PC-3 (cell line): ENCODE results near the gene PRKAR1B. TPM values are rescaled to one million over a fixed set of nuclear protein-coding genes. Genes with fewer than 3 reads are reported as not detected.

Experiments
- ATAC-seq: fragments of 200-7000 bp; cut with Tn5 transposase; 2 replicates; pipeline ENCODE4 v1.9.1; 2020; ENCODE audit warnings: mild to moderate bottlenecking, moderate library complexity
- BruUV-seq: library from RNA; stranded (reverse); fragments of 400-500 nt; replicated peaks from 2 replicates; lab custom pipeline; 2021; lab: Mats Ljungman, UMichigan
- CTCF ChIA-PET: fragments of 300-600 bp; sonication (Branson Sonifier 250); formaldehyde crosslinking; loops from one replicate; lab custom pipeline; 2022; ENCODE audit warnings: antibody characterized with exemption; lab: Charles Lee
- POLR2A ChIA-PET: fragments of 300-600 bp; sonication (Branson Sonifier 250); formaldehyde crosslinking; loops from one replicate; lab custom pipeline; 2022; ENCODE audit warnings: antibody characterized with exemption; ENCODE audit not compliant: unreplicated experiment; lab: Charles Lee
- DNase-seq: peaks from one replicate; pipeline ENCODE4 v3.0.0-alpha.2; 2015
- H2AFZ ChIP-seq: fragments of 300-600 bp; sonication (generic); 2 replicates; pipeline ENCODE4 v1.6.0; 2016; ENCODE audit warnings: antibody characterized with exemption, low read length
- H3F3A ChIP-seq: fragments of 300-600 bp; sonication (generic); one replicate; pipeline ENCODE4 v1.6.0; 2017; ENCODE audit warnings: antibody characterized with exemption, low read length, control low read depth, mild to moderate bottlenecking; ENCODE audit not compliant: unreplicated experiment
- H3K27ac ChIP-seq: fragments of 300-600 bp; sonication (generic); 2 replicates; pipeline ENCODE4 v1.5.1; 2016; ENCODE audit warnings: mild to moderate bottlenecking, low read length
- H3K27me3 ChIP-seq: fragments of 300-600 bp; sonication (generic); 2 replicates; pipeline ENCODE4 v1.6.1; 2016; ENCODE audit warnings: low read length, mixed read lengths
- H3K36me3 ChIP-seq: fragments of 300-600 bp; sonication (generic); 2 replicates; pipeline ENCODE4 v1.6.1; 2016; ENCODE audit warnings: low read depth, mixed run types, low read length, mixed read lengths
- H3K4me1 ChIP-seq: fragments of 300-600 bp; sonication (generic); 2 replicates; pipeline ENCODE4 v1.5.1; 2016; ENCODE audit warnings: low read length; ENCODE audit not compliant: insufficient read depth
- H3K4me2 ChIP-seq: fragments of 300-600 bp; sonication (generic); 2 replicates; pipeline ENCODE4 v1.6.0; 2016; ENCODE audit warnings: low read length
- H3K4me3 ChIP-seq: fragments of 300-600 bp; sonication (generic); 2 replicates; pipeline ENCODE4 v1.5.1; 2016; ENCODE audit warnings: mild to moderate bottlenecking, low read length, mixed read lengths
- H3K79me2 ChIP-seq: fragments of 300-600 bp; sonication (generic); 2 replicates; pipeline ENCODE4 v1.6.1; 2017; ENCODE audit warnings: low read length, mixed read lengths
- H3K9ac ChIP-seq: fragments of 300-600 bp; sonication (generic); 2 replicates; pipeline ENCODE4 v1.6.0; 2016; ENCODE audit warnings: mild to moderate bottlenecking, low read length
- H3K9me2 ChIP-seq: fragments of 300-600 bp; sonication (generic); replicated peaks from 2 replicates; pipeline ENCODE4 v1.6.1; 2016; ENCODE audit warnings: mixed run types, low read length, mixed read lengths
- H3K9me3 ChIP-seq: fragments of 300-600 bp; sonication (generic); 2 replicates; pipeline ENCODE4 v1.6.1; 2016; ENCODE audit warnings: low read length, mixed read lengths
- H4K20me1 ChIP-seq: fragments of 300-600 bp; sonication (generic); 2 replicates; pipeline ENCODE4 v1.6.1; 2016; ENCODE audit warnings: low read length, mixed read lengths
- CTCF ChIP-seq: fragments of 300-600 bp; sonication (generic); conservative IDR thresholded peaks from 2 replicates; pipeline ENCODE4 v1.5.1; 2017; ENCODE audit warnings: antibody characterized with exemption, low read depth, mild to moderate bottlenecking, low read length
- EZH2 ChIP-seq: fragments of 300-600 bp; sonication (generic); IDR thresholded peaks from one replicate; pipeline ENCODE4 v1.6.1; 2017; ENCODE audit warnings: antibody characterized with exemption, mild to moderate bottlenecking, low read length; ENCODE audit not compliant: unreplicated experiment
- EZH2phosphoT487 ChIP-seq: fragments of 300-600 bp; sonication (generic); IDR thresholded peaks from 2 replicates; pipeline ENCODE4 v1.6.1; 2018; ENCODE audit warnings: mild to moderate bottlenecking, antibody characterized with exemption, low read length, borderline replicate concordance
- intact Hi-C: fragments of 100-400 bp; cut with micrococcal nuclease; formaldehyde crosslinking; loops from 2 replicates; pipeline ENCODE4 v1.9.0; 2023
- total RNA-seq: library from RNA; depleted of rRNA; stranded (reverse); fragments of >200 nt; gene quantifications from 2 replicates; pipeline ENCODE4 v1.2.3, GENCODE V29; 2014

The PRKAR1B gene
- total RNA-seq, 1 experiment from 2014 or later, result 15.6 TPM

- no peaks in the 10 kb centered on the region for H3K9me2 ChIP-seq
- CTCF ChIA-PET, result no interaction called here
- H3K27me3 ChIP-seq, result no peaks in the 10 kb centered on the region
- no peak for ATAC-seq
- no peak for TF ChIP-seq CTCF
- TF ChIP-seq EZH2phosphoT487, result no peak
- TF ChIP-seq EZH2, result no peak
- H3K9me3 ChIP-seq, result no peaks in the 10 kb centered on the region
- no peak overlapping the region for H2AFZ ChIP-seq
- H3K4me1 ChIP-seq, result peaks cover 6% of the 10 kb centered on the region
- H3K9ac ChIP-seq, result no peak overlapping the region
- H3K79me2 ChIP-seq, result no peaks in the 10 kb centered on the region
- no peaks in the 10 kb centered on the region for H3K36me3 ChIP-seq
- H3K27ac ChIP-seq, result no peak overlapping the region
- H3K4me3 ChIP-seq, result no peak overlapping the region
- POLR2A ChIA-PET, result no interaction called here
- BruUV-seq, result no TSS peak
- no peaks in the 10 kb centered on the region for H3F3A ChIP-seq
- no peaks in the 10 kb centered on the region for H4K20me1 ChIP-seq
- intact Hi-C loops, result no loop called here
- DNase-seq, result no peak
- no peak overlapping the region for H3K4me2 ChIP-seq
These were observed 25.9 kb downstream of the PRKAR1B start for GRCh38 chr7:701086-701671.

- no peak overlapping the region for H3K4me3 ChIP-seq
- H3K27me3 ChIP-seq, result no peaks in the 10 kb centered on the region
- BruUV-seq, result no TSS peak
- intact Hi-C loops, result no loop called here
- H3K9me2 ChIP-seq, result no peaks in the 10 kb centered on the region
- H3K9me3 ChIP-seq, result no peaks in the 10 kb centered on the region
- no peak for DNase-seq
- ChIA-PET POLR2A (no interaction called here), CTCF (no interaction called here)
- no peak overlapping the region for H3K9ac ChIP-seq
- H3K79me2 ChIP-seq, result no peaks in the 10 kb centered on the region
- TF ChIP-seq EZH2 (no peak), CTCF (no peak), EZH2phosphoT487 (no peak)
- no peaks in the 10 kb centered on the region for H3K4me1 ChIP-seq
- H4K20me1 ChIP-seq, result no peaks in the 10 kb centered on the region
- H3F3A ChIP-seq, result no peaks in the 10 kb centered on the region
- no peak overlapping the region for H3K4me2 ChIP-seq
- no peak overlapping the region for H2AFZ ChIP-seq
- no peaks in the 10 kb centered on the region for H3K36me3 ChIP-seq
- ATAC-seq, result no peak
- no peak overlapping the region for H3K27ac ChIP-seq
These were observed 27.5 kb downstream of the PRKAR1B start for GRCh38 chr7:699476-700170.
